GM23338 (cell line): ENCODE data around the gene OGG1.

Experiments
- CTCF ChIP-seq, 2 experiments: fragments of 200-600 bp in 1 of 2; sonication (generic) in 1 of 2; conservative IDR thresholded peaks; 2 replicates each; pipeline versions ENCODE4 v1.5.1 to v1.6.1; 2016 to 2017; ENCODE audit warnings: antibody characterized with exemption in 2 of 2, low read depth in 2 of 2, mild to moderate bottlenecking in 2 of 2, moderate library complexity in 1 of 2
- ETS1 ChIP-seq: IDR thresholded peaks from 2 replicates; pipeline ENCODE4 v1.6.1; 2016; ENCODE audit warnings: antibody characterized with exemption
- EZH2 ChIP-seq: fragments of 200-600 bp; sonication (generic); IDR thresholded peaks from one replicate; pipeline ENCODE4 v1.8.0; 2017; ENCODE audit warnings: antibody characterized with exemption, mild to moderate bottlenecking, low read depth; ENCODE audit not compliant: unreplicated experiment
- EZH2phosphoT487 ChIP-seq: fragments of 200-600 bp; sonication (generic); IDR thresholded peaks from one replicate; pipeline ENCODE4 v1.8.1; 2018; ENCODE audit warnings: antibody characterized with exemption; ENCODE audit not compliant: unreplicated experiment
- STAT1 ChIP-seq: IDR thresholded peaks from one replicate; pipeline ENCODE4 v1.6.1; 2016; ENCODE audit warnings: antibody characterized with exemption; ENCODE audit not compliant: unreplicated experiment

- TF ChIP-seq CTCF (conservative IDR thresholded peaks at IDR 0.05; ENCODE audit: low read depth in 2 of 2) (no peak), EZH2 (no peak), ETS1 (no peak), EZH2phosphoT487 (no peak), STAT1 (no peak)
These were observed 19.0 kb upstream of the OGG1 start for GRCh38 chr3:9730657-9731205.
